ENCODE measurements around the gene SLC25A25.

Gene SLC25A25

DNA sequence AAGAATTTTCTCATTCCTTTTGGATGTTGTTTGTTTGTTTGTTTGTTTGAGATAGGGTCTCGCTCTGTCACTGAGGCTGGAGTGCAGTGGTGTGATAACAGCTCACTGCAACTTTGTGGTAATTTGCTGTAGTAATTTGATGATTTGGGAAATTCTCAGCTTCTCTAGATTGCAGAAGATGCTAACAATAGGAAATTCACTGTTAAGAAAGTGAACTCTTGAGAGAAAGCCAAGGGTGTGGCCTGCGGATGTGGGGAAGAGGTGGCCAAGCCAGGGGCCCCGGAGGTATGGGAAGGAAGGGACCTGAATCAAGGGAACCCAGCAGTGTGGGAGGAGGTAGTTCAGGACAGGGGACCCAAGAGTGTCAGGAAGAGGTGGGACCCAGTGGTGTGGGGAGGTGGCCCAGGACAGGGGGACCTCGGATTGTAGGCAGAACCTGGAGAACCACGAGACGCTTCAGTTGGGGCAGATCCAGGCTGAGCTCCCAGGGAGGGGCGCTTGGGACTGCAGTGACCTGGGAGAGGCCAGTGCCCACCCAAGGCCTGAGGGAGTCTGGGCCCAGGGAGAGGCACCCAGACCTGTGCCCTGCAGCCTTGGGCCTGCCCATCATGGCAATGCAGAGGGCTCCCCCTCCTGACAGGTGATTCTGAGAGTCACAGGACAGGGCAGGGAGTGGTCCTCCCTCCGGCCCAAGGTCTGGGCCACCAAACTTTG is 75.7 kb downstream of the SLC25A25 start:
- DNase-seq, result no peak

DNA sequence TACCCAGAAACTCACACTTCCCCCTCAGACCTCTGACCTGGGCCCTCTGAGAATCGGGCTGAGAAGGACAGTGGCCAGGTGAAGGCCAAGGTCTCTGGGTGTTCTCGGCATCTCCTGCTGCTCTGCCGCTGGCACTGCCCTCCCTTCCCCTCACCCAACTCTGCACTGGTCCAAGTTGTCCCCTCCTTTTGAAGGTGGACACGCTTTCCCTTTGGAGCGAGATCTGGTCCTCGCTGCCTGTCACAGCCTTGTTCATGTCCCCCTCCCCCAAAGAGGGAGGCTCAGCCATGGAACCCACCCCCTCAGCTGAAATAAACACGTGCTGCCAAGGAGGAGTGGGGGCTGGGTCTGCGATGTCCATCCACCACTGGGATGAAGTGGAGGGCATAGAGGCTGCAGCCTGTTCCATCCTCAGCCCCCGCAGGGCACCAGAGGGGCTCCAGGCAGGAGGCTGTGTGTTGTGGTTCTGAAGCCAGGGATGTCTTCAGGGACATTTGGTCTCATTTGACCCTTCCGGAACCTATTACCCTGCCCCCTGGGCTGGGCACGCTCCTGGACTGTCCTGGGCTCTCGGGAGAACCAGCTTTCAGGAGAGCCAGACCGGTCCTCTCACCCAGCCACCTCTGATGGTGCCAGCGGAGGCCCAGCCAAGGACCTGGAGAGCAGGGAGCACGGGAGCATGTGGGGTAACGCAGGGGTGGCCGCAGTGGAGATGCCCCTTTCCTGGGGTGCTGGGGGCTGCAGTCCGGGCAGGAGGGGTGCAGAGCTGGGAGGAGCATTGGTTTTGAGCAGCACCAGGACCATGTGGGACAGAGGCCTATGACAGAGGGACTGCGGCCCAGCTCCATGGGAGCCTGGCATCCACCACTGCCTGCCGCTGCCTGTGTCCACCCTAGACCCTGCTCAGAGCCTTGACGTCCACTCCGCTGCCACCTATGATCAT is 76.5 kb downstream of the SLC25A25 start:
- DNase-seq, result no peak

DNA sequence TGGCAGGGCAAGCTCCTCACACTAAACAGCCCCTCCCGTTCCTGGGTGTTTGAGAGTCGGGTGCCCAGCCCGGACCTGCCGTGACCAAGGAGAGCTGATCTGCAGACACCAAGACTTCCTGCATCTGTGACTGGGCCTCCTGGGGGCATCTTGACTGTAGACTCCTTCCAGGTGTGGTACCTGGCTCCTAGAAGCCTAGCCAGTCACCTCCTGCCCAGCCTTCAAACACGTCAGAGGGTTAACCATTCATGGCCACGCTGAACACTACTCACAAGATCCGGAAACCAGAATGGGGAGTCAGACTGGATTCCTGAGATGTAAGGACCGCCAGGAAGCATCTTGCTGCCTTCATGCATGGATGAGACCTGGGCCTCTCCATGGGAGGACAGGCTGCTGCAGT is 77.5 kb downstream of the SLC25A25 start:
- no peak for DNase-seq

DNA sequence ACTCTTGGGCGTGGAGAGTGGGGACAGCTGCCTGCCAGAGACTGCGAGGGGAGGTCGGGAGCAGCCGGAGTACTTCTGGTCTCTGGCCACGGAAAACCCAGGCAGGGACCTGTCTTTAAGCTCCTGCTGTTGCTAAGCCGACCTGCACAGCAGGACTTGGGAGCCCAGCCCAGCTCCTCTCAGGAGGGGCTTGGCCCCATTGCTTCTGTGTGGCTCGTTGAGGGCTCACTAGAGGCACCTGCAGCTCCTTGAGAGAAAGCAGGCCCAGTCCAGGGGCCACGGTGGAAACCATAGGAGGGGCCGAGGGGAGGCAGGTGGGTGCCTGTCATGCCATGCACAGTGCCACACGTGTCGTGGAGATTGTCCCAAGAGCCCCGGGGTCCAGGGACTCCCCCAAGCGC is 77.9 kb downstream of the SLC25A25 start:
- DNase-seq, result no peak

DNA sequence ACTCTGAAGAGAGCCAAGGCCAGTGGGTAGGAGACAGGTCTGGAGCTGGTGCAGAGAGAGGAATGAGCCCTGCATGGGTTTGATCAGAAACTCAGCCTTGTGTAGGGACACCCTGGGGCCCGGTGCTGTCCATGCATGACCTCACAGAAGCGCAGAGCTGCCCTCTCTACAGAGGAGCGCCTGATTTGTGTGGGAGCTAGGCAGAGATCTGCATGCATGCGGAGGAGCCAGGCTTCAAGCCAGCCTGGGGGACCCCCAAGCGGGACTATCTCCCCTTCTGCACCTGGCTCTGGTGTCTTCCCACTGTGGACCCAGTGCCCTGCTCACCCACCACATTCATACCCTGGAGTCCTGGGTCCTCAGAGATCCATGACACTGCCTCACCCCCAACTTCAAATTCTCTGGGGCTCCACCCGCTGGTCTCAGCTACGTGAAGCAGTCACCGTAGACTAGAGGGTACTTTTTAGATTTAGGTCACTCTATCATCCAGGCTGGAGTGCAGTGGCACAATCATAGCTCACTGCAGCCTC is 78.6 kb downstream of the SLC25A25 start:
- DNase-seq, result no peak

DNA sequence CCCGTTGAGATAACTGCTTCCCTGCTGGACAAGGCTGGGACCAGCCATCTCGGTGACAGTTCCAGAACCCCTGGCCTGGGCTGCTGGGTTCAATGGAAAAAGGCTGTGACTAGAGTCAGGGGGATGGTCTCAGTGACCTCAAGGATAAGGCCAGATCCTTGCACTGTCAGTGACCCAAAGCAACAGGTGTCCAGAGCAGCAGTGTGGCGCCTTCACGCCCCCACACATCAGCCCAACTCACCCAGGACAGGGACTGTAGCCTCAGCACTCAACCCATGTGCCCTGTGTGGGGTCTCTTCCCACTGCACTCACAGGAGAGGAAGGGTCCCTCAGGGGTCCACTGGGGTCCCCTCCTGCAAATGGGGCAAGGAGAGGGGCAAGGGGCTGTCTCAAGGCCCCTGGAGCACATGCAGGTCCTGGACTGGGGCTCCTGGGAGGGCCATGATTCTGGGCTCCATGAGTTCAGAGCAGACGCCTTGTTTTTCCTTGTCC is 80.5 kb downstream of the SLC25A25 start:
- no peak for DNase-seq

DNA sequence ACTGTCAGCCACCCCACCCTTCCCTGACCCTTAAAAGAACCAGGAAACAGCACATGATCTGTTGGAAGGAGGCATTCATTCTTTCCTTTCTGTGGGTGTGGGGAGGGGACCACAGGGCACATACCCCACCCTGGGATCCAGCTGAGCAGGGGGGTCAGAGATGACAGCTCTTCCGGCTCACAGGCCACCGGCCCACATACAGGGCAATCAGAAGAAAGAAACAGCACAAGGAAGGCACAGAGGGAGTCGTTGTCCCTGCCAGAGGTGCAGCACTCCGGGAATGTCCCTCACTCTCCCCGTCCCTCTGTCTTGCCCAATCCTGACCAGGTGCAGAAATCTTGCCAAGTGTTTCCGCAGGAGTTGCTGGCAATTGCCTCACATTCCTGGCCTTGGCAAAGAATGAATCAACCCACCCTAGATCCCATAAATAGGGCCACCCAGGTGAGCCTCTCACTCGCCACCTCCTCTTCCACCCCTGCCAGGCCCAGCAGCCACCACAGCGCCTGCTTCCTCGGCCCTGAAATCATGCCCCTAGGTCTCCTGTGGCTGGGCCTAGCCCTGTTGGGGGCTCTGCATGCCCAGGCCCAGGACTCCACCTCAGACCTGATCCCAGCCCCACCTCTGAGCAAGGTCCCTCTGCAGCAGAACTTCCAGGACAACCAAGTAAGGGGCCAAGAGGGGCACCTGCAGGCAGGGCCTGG is 81.1 kb downstream of the SLC25A25 start, which contains the start of gene LCN2:
Gene LCN2 (plus strand): TSS at position 453 of the 701 bp plus-strand sequence. CDS start 73 bp downstream, at position 526.
- no peak for DNase-seq

DNA sequence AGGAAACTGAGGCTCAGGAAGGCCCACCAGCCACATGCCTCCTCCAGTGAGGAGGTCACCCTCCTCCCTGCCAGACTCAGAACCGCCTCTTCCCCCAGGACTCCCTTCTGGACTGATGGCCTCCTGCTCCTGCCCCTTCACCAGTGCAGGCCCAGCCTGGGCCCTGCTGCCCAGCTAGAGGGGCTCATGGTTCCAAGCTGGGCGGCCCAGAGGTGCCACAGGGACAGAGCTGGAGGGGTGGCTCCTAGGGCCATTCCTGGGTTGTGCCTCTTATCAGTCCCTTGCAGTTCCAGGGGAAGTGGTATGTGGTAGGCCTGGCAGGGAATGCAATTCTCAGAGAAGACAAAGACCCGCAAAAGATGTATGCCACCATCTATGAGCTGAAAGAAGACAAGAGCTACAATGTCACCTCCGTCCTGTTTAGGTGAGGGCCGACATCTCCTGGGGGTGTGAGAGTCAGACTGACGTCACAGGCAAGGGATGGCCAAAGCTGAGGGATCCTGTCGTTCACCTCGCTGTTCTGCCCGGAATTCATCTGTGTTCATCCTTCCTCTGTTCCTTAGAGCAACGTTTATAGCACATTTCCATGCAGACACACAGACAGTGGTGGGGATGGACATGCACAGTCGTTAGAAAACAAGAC is 82.0 kb downstream of the SLC25A25 start:
- no peak for DNase-seq

DNA sequence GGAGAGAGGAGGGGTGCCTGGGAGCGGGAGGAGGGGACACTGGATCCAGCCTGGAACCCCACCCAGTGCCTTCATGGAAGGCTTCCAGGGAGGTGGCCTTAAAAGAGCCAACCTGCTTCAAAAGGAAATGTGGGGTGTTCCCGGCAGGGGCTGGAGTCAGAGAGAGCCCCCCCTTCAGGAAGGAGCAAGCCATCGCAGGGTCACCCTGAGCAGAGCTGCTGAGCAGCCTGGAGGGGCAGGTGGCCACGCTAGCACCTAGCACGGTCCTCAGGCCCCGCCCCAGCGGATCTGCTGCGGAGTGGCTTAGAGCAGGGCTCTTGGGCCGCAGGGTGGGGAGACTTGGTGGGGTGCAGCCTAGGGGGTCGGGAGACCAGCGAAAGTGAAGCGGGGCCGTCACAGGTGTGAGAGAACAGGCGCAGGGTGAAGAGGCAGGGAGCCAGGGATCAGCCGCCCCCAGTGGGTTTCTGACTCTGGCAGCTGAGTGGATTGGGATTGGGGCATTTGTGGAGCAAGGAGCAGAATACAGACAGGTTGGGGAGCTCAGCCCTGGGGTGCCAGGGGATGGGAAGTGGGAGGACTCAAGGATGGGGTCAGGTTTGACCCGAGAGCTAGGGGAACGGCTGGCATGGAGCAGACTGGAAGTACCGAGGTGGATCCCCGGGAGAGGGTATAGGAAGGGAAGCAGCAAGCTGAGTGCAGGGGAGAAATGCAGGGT is 82.7 kb downstream of the SLC25A25 start:
- DNase-seq, result no peak

DNA sequence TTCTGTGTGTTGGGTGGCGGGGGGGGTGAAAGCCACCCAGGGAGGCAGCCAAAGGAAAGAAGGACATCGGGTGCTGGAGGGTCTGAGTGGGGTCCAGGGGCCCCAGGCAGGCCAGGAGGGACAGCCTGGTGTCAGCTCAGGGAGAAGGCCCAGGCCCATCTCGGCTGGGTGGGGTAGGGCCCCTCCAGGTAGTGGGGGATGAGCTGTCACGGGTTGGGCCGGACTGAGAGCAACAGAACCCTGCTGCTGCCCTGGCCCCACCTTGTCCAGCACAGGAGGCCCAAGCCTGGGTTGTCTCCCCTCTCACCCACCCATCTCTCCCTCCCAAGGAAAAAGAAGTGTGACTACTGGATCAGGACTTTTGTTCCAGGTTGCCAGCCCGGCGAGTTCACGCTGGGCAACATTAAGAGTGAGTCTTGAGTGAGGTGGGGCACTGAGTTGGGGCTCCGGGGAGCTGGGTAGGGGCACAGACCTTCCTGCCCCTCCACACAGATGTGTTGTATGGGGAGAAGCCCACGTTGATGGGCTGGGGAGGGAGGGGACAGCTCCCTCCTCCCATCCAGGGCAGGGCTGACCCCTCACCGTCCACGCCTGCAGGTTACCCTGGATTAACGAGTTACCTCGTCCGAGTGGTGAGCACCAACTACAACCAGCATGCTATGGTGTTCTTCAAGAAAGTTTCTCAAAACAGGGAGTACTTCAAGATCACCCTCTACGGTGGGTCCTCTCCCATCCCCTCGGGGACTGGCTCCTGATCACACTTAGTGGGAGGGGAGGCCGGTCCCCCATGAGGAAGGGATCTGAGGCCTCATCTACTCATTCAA is 83.5 kb downstream of the SLC25A25 start:
- DNase-seq, result no peak

DNA sequence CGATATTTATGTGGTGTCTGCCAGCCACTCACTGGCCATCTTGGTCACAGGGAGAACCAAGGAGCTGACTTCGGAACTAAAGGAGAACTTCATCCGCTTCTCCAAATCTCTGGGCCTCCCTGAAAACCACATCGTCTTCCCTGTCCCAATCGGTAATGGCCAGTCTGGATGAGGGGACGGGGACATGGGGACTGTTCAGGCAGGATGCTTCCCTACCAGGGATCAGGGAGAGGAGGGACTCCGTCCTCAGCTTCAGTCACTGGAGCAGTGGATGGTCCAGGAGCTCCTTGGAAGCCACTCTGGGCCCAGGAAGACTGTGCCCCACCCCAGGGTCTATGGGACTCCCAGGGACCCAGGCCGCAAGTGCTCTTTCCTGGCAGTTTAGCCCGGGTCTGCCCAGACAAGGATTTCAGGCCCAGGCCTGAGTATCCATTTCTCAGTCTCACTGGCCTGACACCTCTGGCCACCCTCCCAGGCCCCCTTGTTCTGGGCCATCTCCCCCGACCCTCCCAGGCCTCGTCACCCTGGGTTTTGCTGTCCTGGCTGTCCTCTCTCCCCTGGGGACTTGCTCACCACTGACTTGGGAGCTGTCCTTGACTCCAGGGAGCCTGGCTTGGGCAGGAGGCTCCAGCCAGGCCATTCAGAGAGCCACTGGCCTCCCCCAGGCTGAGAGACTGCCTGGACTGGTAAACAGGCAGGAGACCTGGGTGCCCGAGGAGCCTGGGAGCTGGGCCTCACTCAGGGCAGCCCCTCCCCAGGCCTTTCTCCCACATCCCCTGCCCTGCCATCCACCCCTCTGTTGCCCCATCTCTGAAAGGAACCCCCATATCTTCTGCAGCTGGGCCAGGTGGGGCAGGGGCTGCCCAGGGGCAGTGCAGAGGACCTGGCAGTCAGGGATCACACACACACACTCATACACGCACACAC is 84.4 kb downstream of the SLC25A25 start:
- no peak for DNase-seq

DNA sequence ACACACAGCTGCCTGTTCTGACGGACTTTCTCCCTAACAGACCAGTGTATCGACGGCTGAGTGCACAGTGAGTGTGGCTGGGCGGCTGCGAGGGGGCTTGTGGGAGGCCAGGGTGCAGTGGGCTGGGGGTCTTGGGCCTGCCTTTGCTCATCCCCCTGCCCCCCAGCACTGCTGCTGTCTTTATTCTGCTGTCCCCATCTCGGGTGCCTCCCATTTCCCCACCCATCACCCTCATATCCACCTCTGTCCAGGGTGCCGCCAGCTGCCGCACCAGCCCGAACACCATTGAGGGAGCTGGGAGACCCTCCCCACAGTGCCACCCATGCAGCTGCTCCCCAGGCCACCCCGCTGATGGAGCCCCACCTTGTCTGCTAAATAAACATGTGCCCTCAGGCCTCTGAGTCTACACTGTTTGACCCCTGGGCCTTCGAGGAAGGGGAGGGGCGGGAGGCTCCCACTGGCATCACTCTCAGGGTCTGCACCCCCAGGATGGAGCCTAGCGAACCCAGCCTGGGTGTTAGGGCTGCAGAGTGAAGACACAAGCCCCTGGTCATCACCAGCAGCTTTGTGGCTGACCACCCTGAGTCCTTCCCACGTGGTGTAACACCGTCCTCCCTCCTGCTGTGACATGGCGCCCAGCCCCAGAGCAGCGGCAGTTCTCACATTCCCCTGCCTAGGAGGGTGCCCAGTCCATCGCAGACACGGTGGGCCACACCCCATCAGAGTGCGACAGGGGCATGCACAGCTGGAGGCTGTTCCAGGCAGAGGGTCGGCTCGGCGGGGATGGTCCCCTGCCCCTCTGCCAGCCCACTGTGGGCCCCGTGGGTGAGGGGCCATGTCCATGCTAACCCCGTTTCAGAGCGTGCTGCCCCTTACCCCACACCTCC is 85.3 kb downstream of the SLC25A25 start:
- DNase-seq, result no peak

DNA sequence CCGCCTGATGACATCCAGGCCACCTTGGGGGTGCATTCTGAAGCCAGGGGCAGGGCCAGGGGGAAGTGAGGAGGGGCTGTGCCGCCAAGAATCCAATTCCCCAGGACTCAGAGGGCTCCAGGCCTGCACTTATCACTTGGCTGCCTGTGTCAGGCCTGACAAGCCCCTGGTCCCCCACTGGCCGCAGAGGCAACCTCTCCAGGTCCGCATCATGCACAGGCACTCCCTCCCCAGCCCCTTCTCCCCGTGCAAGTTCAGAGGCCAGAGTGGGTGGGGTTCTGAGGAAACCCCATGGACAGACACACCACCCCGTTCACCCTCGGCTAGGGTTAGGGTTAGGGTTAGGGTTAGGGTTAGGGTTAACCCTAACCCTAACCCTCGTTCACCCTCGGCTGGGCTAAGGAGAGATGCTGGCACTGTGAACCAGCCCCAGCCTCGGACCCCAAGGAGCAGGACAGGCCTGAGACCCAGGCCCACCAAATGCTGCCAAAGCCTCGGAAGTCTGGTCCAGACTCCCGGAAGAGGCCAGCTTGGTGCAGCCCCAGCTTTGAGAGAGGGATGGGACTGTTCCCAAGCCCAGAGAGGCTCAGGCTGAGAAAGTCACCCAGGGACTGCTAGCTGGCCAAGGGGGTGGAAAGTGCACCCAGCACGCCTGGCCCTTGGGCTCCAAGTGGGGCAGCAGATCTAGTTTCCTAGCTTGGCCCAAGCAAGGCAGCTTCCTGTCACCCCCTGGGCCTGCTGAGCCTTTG is 86.1 kb downstream of the SLC25A25 start:
- DNase-seq, result no peak

DNA sequence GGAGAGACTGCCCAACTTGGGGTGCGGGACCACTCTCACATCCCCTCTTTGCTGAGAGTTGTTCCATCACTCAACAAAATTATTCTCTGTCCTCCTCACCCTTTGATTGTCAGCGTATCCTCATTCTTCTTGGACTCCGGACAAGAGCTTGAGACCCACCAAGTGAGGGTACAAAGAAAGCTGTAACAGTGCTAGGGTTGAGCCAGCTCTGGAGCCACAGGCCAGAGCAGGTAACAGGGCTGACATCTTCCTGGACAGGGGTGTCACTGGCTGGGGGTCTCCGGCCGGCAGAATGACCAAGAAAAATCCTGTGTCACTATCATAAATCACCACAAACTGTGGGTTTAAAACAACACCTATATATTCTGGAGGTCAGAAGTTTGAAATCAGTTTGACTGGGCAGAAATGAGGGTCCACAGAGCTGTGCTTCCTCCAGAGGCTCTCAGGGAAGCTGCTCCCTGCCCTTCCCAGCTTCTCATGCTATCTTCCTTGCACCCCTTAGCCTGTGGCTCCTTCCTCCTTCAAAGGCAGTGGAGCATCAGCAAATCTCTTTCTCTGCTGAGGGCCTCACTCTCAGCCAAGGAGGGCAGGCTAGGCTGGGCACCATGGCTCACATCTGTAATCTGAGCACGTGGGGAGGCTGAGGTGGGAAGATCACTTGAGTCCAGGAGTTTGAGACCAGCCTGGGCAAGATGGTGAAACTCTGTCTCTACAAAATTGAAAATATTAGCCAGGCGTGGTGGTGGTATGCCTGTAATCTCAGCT is 87.9 kb downstream of the SLC25A25 start:
- no peak for DNase-seq
